Measurements from ENCODE around the gene ZC3H12D. TPM values are rescaled to one million over a fixed set of nuclear protein-coding genes. Genes with fewer than 3 reads are reported as not detected.

The ZC3H12D gene
- total and polyA plus RNA-seq, 2 of the 8 experiments (the other 6 are each of a cell fraction or from before 2014, with no cell fraction given): 0.05 to 0.07 TPM

- Histone ChIP-seq H3K27ac (ENCODE audit: low read depth, low read length) (no peak overlapping the region), H3K4me1 (replicated peaks in 1 of 4; ENCODE audit: control insufficient read depth in 3 of 4, insufficient read depth in 4 of 4, low read length in 3 of 4) (no peaks in the 10 kb centered on the region), H2AFZ (ENCODE audit: low read length) (no peak overlapping the region), H4K91ac (replicated peaks; ENCODE audit: insufficient read length, low read length) (no peak overlapping the region), H3K27me3 (replicated peaks in 1 of 4; ENCODE audit: control insufficient read depth in 3 of 4, extremely low read depth in 1 of 4, insufficient read depth in 3 of 4, low read length in 3 of 4) (no peaks in the 10 kb centered on the region), H3K23me2 (ENCODE audit: low read depth, low read length) (no peaks in the 10 kb centered on the region), H2BK20ac (ENCODE audit: low read length) (no peak overlapping the region), H3K14ac (ENCODE audit: insufficient read length) (no peak overlapping the region), H3K4ac (replicated peaks; ENCODE audit: insufficient read length, low read depth, low read length) (no peak overlapping the region), H4K8ac (ENCODE audit: extremely low read depth, insufficient read depth, low read length) (no peak overlapping the region), H3K23ac (ENCODE audit: insufficient read length) (no peak overlapping the region), H4K20me1 (replicated peaks in 1 of 2; ENCODE audit: control insufficient read depth in 1 of 2, insufficient read depth in 2 of 2, low read length in 2 of 2) (no peaks in the 10 kb centered on the region), H4K5ac (ENCODE audit: insufficient read length, low read depth, low read length) (no peak overlapping the region), H3K18ac (ENCODE audit: extremely low read depth, low read length) (no peak overlapping the region), H3K9ac (replicated peaks in 1 of 4; ENCODE audit: extremely low read depth in 1 of 4, low read depth in 3 of 4, low read length in 3 of 4) (no peak overlapping the region), H2BK120ac (replicated peaks; ENCODE audit: low read depth, low read length) (no peak overlapping the region), H3K4me2 (ENCODE audit: insufficient read depth in 1 of 2, low read depth in 2 of 2, low read length in 2 of 2) (no peak overlapping the region), H2BK15ac (ENCODE audit: low read length) (no peak overlapping the region), H2BK5ac (ENCODE audit: low read depth, low read length) (no peak overlapping the region), H3K4me3 (ENCODE audit: extremely low read depth in 1 of 4, insufficient read depth in 2 of 4, low read depth in 3 of 4, low read length in 4 of 4) (no peak overlapping the region), H2BK12ac (ENCODE audit: low read depth, low read length) (no peak overlapping the region), H2AK5ac (ENCODE audit: low read depth, low read length) (no peak overlapping the region), H3K36me3 (ENCODE audit: control insufficient read depth in 2 of 4, insufficient read depth in 4 of 4, low read length in 3 of 4) (peaks cover 4 to 64% (median 18%) of the 10 kb centered on the region in 4 experiments; a peak in 7 of 8 replicates), H3K79me1 (ENCODE audit: low read depth, low read length) (no peaks in the 10 kb centered on the region), H3K9me3 (ENCODE audit: insufficient read depth in 2 of 2, low read depth in 1 of 2, low read length in 1 of 2) (no peaks in the 10 kb centered on the region), H3K79me2 (ENCODE audit: control insufficient read depth in 1 of 2, insufficient read depth in 2 of 2, low read length in 2 of 2) (no peaks in the 10 kb centered on the region), H3K56ac (replicated peaks; ENCODE audit: insufficient read length, low read depth, low read length) (no peak overlapping the region)
- ChIA-PET CTCF (ENCODE audit: partially characterized antibody) (interaction anchor here (3.3 kb wide), 1 partner anchor 12 kb away, joined by 17 read pairs; no protein-coding TSS in a partner anchor), POLR2A (ENCODE audit: partially characterized antibody) (interaction anchor here (0.6 to 0.7 kb wide), 2 partner anchors 50 to 464 kb away, joined by 3 read pairs; no protein-coding TSS in a partner anchor)
- no peak for DNase-seq (ENCODE audit: low read depth in 1 of 2, low spot score in 2 of 2)
- 93% methylated on average over 5 of the region's 5 CpGs; no CpG with 5 or more reads in 1 of the 2 experiments for WGBS, 2 experiments (ENCODE audit: extremely low coverage in 1 of 2, insufficient coverage in 1 of 2, insufficient read length in 1 of 2, insufficient replicate concordance in 2 of 2, low coverage in 1 of 2, low lambda C conversion rate in 2 of 2, missing lambda C conversion rate in 1 of 2)
- TF ChIP-seq EGR1 (IDR thresholded peaks at IDR 0.05; ENCODE audit: borderline replicate concordance, low read depth, low read length): no peak
- FAIRE-seq: no peak
Measured at GRCh38 chr6:149529650-149530049, 44.8 kb upstream of the ZC3H12D start.
